HG02623 (cell line): Measurements from ENCODE around the gene TEKTIP1.

Experiments
- ATAC-seq: cut with Tn5 transposase; IDR thresholded peaks from one replicate; pipeline ENCODE4 v1.9.1; 2021; ENCODE audit warnings: moderate library complexity; ENCODE audit not compliant: unreplicated experiment

Gene TEKTIP1

DNA sequence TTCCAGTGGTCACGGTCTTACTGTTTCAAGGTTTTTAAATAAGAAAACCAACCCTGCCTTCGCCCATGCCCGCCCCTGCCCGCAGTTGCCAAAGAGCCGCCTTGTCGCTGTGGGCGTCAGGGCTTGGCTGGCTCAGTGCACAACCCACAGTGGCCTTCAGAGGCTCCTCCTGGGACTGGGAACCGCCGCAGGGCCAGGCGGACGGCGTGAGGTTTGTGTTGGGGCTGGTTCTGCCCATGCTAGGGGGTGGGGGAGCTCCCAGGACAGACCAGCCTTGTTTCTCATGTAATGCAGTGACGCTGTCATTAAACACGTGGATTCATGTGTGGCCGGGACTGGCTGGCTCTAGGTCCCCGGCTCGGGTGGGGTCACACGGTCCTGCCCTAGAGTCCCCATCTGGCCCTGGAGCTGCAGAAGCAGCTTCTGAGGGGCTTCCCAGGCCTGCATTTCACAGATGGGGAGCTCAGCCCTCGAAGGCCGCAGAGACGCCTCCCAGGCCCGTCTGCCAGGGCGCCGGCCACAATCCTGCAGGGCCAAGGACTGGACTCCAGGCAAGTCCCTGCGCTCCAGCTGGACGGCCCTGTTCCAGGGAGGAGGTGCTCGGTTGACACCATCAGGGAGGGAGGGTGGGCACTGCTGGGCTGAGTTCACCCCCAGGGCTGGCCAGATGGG, 2.4 kb upstream of the TEKTIP1 start:
- ATAC-seq = no peak

DNA sequence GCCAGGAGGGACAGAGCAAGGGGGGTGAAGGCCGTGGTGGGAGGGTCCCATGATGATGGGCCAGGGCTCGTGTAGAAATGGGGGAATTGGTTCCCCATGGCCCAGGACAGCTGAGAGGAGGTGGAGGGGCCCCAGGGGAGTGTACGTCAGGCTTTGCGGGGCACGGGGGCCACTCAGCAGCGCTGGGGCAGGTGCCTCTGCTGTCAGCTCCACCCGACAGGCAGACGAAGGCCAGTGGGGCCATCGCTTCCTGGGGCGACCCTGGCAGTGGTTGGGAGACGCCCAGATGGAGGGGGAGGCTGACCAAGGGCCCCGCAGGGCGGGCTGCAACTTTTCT, 1.9 kb upstream of the TEKTIP1 start:
- no peak for ATAC-seq

DNA sequence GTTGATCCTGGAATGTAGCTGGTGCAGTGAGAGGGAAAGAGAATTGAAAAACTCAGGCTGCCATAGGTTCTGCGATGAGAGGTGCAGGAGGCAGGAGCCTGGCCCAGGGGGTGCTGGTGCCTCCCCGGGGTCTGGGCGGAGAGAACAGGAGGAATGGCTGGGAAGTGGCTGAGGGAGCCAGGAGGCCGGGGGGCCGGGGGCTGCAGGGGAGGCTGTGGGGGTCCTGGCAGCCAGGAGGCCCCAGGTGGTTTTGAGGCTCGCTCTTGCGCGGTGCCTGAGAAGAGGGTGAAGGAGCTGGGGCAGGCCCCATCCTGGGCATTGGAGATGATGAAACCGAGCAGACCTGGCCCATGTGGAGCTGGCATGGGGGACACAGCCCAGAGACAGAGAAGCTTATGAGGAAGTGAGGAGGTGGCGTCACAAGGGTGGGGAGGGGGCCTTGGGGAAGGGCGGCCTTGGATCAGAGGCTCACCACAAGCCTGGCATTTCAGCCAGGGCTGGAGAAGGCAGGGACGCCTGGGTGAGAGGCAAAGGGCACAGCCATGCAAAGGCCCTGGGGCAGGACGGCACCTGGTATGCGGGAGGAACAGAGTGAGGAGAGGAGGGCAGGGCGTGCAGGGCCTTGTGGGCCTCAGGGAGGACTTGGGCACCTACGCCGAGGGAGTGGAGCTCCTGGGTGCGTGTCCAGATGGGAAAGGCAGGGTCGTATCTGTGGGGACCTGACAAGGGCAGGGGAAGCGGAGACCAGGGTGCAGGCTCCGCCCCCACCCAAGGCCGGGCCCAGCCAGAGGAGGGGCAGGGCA, 1.3 kb upstream of the TEKTIP1 start:
- no peak for ATAC-seq

DNA sequence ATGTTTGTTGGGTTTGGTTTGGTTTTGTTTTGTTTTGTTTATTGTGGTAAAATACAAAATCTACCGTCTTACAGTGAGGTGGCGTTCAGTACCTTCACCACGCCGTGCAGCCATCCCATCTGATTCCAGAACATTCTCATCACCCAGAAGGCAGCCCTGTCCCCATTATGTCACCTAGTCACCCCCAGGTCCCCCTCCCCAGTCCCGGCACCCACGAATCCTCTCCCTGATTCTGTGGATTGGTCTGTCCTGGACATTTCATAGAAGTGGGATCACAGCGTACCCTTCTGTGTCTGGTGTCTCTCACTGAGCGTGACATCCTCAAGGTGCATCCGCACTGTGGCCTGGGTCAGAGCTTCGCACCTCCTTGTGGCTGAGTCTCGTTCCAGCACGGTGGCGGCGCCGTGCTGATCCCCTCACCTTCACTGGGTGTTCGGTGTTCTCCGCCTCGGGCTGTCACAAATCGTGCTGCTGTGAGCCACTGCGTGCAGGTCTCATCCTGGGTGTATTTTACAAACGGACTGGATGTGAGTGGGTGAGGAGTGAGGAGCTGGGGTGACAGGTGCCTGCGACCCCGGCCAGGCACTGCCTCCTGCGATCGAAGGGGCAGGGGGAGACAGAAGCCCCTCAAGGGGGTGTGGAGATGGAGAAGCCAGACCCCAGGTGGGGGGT, 580 bp upstream of the TEKTIP1 start:
- ATAC-seq = no peak

DNA sequence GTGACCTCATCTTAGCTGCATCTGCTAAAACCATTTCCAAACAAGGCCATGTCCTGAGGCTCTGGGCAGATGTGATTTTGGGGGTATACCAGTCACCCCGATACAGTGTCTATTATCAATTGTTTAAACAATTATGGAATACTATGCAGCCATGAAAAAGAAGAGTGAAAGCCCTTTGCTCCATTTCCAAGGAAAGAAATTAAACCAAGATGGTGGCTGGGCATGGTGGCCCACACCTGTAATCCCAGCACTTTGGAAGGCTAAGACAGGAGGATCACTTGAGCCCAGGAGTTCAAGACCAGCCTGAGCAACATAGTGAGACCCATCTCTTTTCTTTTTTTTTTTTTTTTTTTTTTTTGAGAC, 763 bp downstream of the TEKTIP1 start:
- no peak for ATAC-seq

DNA sequence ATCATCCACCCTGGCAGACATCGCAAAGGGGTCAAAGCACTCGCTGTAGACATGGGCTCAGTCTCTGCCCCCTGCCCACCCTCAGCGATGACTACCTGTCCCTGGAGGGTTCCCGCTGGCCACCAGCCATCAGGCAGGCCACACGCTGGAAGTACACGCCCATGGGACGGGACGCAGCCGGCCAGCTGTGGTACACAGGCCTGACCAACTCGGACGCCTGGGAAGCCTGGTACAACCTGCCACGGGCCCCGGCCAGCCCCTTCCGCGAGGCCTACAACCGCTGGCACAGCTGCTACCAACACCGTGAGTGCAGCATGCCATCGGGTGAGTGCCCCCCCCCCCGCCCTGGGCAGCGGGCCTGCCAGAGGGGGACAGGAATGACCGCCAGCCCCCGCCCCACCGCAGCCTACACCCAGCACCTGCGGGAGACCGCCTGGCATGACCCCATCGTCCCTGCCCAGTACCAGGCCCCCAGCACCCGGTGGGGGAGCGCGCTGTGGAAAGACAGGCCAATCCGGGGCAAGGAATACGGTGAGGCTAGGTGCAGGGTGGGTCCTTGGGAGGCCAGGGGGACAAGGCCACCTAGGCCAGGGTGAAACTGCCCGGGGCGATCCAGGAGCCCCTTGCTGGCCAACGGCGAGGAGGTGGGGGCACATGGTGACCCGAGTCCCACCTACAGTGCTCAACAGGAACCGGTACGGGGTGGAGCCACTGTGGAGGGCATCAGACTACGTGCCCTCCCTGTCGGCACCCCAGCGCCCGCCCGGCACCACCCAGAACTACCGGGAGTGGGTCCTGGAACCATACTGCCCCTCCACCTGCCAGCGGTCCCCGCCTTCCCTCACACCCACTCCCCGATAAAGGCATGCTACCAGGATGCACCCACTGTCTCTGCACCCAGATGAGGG, 4.4 kb downstream of the TEKTIP1 start:
- ATAC-seq = no peak

DNA sequence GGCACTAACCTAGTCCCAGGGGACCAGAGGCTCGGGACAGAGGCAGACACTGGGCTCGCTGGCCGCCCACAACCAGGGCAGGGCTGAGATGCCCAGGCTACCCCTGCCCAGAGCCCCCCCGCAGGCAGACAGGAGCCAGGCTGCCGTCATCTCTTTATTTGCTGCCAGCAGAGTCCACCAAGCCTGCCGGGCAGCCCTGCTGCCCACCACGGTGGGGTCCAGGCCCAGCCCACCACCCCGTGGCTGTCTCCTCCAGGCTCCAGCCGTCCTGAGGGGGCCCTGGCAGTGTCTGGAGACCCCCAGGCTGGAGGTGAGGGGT, 5.0 kb downstream of the TEKTIP1 start:
- ATAC-seq = no peak

DNA sequence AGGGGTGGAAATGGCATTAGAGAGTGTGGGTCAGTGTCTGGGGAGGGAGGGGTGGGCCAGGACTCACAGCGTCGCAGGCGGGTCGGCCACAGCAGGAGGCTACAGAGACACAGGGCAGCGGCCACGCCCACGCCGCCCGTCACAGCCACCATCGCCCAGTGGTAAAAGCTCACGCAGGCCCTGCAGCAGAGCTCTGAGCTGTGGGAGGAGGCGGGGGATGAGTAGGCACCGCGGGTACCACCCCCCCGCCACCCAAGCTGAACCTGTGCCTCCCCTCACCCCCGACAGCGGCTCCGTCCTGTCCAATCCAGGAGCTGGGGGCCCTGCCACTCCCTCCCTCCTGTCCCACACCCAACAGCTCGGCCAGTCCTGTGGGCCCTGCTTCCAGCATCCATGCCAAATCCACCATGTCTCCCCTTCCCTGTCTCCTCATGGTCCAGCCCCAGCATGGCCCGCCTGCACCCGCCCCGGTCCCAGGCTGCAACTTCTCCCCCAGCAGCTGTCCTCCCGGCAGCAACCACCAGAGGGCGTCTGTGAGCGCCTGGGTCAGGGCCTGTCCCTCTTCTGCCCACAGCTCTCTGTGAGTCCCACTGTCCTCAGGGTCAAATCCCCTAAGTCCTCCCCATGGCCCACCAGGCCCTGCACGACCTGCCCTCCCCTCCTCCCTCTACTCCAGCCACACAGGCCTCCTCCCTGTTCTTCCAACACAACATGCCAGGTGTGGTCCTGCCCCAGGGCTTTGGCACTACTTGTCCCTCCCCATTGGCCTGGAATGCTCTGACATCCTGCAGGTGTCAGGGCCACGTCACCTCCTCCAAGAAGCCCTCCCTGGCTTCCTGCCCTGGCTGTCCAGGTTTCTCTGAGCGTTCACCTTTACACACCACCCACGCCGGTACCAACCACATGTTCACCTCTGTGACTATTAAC, 6.0 kb downstream of the TEKTIP1 start:
- no peak for ATAC-seq

DNA sequence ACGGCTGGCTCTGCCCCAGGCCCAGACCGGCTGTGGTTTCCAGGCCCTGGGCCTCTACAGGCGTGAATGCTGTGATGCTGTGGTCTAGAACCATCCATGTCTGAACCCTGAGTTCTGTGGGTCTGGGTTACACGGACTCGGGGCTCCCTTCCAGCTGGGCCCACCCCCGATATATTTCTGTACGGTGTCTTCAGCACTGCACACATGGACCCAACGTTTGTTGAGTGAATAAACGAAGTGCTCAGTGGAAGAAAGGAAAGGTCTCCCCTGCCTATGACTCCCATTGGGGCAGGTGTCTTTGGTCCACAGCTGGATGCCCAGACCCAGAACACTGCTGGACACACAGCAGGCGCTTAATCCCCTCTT, 6.7 kb downstream of the TEKTIP1 start:
- ATAC-seq = no peak

DNA sequence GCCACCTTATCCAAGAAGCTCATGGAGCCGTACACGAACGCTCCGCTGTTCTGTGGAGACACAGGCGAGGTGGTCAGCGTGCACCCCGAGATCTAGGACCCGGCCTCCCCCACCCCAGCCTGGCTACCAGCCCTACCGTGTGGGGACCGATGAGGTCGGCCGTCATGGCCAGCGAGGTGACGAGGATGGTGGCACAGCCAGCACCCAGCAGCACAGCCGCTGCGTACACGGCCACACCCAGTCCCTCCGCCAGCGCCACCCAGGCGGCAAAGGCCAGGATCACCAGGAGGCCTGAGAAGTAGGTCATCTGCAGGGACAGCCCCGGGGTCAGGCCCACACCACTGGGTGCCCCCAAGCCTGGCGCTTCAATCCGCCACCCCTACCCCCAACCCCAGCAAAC, 7.1 kb downstream of the TEKTIP1 start:
- ATAC-seq = no peak

DNA sequence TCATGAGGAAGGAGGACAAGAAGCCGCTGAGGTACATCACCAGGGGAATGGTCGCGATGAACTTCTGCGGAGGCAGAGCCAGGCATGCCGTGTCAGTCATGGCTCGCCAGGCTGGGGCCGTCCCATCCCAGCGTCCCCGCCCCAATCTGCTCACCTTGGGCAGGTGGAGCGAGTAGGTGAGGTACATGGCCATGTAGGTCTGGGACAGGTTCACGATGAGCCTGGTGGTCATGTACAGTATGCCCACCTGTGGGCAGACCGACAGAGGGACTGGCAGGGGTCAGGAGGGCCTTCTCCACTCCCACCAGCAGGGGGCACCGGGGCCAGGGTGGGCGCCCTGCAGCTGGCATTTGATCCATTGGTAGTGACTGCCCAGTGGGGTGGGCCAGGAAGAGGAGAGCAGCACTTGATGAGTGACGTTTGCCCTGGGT, 8.3 kb downstream of the TEKTIP1 start:
- no peak for ATAC-seq

DNA sequence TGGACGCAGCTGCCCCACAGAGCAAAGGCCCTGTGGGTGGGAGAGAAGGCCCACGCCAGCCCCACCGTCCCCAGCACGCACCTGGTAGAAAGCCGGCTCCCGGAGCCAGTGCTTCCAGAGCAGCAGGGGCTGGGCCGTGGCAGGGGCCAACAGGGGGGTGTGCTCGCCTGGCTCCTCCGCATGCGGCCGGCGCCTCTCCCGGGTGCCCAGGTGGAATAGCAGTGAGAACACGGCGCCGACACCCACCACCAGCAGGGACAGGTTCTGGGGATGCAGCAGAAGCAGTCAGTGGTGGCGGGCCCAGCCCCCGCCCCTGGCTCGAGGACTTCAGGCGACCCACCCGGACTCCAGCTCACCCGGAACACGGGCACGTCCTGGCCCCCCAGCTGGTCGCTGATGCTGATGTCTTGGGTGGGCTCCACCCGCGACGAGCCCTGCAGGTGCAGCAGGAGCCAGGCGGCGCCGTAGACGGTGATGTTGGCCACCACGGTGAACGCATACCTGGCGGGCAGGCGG, 8.9 kb downstream of the TEKTIP1 start:
- ATAC-seq = no peak

DNA sequence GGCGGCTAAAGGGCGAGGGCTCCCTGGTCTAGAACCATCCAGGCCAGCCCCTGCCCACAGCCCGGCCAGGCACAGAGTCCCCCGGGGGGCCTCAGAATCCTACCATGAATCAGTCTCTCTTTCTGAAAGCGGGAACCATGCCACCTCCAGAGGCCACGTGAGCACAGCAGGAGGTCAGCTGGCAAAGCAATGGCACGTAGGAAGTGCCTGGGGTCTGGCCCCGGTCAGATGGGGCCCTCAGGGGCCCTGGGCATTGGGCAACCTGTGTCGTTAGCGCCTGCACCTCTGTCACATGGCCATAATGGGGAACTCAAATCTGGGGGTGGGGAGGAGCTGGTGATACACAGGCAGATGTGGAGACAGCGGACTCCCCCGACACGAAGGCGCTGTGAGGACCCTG, 9.6 kb downstream of the TEKTIP1 start:
- no peak for ATAC-seq

DNA sequence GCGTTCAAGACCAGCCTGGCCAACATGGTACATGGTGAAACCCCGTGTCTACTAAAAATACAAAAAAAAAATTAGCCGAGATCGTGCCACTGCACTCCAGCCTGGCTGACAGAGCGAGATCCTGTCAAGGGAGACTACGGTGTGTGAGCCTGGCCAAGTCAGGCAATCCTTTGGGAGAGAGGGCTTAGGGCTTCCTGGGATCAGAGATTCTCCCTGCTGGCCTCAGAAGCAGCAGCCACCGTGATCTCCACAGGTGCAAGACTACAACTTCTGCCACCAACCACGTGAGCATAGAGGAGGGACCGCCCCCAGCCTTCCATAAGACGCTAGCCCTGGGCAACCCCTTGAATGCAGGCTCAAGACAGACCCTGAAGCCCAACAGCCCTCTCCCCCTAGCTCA, 10.8 kb downstream of the TEKTIP1 start:
- no peak for ATAC-seq

DNA sequence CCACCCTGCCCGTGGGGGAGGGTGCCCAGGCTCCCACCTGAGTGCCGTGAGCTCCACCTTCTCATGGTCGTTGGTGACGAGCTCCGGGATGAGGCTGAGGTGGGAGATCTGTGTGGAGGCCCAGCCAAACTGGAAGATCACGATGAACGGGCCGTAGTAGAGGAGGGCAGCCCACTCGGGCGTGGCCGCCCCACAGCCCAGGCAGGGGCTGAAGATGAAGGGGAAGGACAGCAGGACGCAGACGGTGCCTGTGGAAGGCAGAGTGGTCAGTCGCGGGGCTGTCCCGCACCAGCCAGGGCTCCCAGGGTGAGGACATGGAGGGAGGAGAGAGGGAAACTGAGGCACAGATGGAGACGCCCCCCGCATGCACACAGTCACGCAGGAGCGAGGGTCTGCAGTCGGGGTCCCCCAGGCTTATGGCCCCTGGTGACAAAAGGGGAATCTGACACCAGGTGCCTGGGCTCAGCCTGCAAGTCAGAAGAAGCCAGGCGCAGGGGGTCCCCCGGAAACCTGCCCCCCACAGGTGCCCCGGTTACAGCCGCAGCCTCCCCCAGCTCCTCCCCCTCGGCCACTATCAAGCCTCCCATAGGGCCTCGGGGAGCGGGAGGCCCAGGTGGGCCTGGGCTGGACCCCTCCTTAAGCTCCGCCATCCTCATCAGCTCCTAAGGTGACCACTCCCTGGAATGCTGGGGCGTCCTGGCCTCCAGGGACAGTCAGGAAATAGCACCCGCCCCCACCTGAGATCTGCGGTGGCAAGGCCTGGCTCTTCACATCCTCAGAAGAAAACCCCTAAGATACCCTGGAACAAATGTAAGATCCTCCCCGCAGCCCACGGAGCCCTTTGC, 12.2 kb downstream of the TEKTIP1 start:
- ATAC-seq = no peak

DNA sequence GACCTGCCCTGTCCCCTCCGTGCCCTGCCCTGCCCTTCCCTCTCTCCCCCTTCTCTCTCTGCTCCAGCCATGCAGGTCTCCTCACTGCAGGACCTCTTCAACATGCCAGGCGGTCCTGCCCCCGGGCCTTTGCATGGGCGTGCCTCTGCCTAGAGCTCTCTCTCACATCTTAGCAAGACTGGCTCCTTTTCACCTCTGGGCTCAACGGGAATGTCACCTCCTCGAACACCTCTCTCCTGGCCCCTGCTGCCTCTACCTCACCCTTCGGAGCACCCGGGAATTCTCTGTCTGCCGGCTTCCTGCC, 12.8 kb downstream of the TEKTIP1 start:
- ATAC-seq = no peak

DNA sequence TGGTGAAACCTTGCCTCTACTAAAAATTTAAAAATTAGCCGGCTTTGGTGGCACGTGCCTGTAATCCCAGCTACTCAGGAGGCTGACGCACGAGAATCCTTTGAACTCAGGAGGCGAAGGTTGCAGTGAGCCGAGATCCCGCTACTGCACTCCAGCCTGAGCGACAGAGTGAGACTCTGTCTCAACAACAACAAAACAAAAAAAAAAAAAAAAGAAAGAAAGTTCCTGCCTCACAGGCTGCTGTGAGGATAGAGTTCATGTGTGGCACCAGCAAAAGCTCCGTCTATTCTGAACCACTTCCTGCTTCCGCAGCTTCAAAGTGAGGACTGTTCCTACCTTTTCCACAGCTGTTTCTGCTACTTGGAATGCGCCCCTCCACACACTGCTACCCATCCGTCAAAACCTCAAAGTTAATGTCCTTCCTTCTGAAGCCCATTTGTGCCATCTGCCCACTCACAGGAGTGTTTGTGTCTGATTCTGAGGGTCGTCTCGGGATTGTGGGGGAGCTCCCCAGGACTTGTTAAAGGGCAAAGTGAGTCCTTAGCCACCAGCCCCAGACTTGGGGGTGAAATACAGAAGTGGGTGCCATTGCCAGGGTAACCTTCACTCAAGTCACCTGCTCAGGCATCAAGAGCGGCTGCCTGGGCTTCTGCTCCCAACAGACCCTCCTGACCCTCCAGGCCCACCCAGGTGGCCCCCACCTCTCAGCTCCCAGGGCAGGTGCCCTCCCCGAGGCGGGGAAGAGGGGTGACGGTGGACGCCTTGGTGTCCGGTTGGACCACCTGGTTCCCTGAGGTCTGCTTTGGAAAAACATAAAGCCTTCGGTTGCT, 15.5 kb downstream of the TEKTIP1 start:
- no peak for ATAC-seq

DNA sequence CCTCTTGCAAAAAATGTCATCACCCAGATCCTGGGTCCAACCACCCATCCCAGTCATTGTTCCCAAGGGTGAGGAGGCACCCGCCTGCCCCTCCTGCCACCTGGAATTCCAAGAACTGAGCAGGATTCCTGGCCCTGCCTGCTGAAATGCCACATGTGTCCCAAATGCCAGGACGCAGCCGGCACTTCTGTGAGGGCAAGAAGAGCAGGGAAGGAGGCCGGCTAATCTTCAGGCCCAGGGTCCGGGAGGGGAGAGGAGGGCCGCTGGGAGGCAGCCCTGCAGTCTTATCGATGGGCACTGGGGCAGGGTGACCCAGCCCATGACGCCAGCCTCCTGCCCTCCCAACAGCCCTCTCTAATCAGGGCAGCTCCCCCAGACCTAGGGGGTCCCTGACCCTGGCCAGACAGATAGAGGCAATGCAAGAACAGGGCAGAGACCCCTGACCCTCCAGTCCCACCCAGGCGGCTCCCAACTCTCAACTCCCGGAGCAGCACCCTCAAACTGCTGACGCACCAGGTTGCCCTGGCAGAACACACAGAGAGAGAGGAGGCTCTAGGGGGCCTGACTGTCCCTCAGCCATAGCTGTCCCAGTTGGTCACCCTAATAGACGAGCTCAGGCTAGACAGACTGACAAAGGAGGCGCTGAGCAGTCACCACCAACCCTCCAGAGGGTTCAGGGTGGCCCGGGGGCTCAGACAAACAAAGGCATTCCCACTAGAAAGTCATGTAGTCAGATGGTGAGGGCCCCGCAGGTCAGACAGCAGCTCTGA, 16.9 kb downstream of the TEKTIP1 start:
- ATAC-seq = no peak
